Heart right ventricle (tissue), 16 donors: ENCODE results near the gene R3HDM1. TPM values are rescaled to one million over a fixed set of nuclear protein-coding genes. Genes with fewer than 3 reads are reported as not detected.
A peak's percentile ranks its signal among the peaks of the same experiment; 100 is the strongest.

Experiments used
- ATAC-seq, 8 donors: fragments of 200-7000 bp; cut with Tn5 transposase; one replicate each; pipeline ENCODE4 v1.9.1; 2020; ENCODE audit warnings: mild to moderate bottlenecking in 8 of 8, moderate library complexity in 8 of 8, moderate number of reproducible peaks in 1 of 8
- DNase-seq, 2 donors: peaks; one replicate each; pipeline ENCODE4 v3.0.0-alpha.2; 2020
- H3K27ac ChIP-seq, 10 donors: fragments of 200-600 bp; sonication (generic) in 2 of 10; one replicate each; pipeline versions ENCODE4 v1.5.0 to v1.8.0; 2020 to 2022; ENCODE audit warnings: mild to moderate bottlenecking in 3 of 10
- H3K27me3 ChIP-seq, 7 donors: fragments of 200-600 bp; one replicate each; pipeline ENCODE4 v1.8.0; 2021 to 2022; ENCODE audit warnings: mild to moderate bottlenecking in 2 of 7
- H3K36me3 ChIP-seq, 9 donors: fragments of 200-600 bp; sonication (generic) in 1 of 9; one replicate each; pipeline versions ENCODE4 v1.5.0 to v1.8.0; 2020 to 2022; ENCODE audit warnings: mild to moderate bottlenecking in 2 of 9
- H3K4me1 ChIP-seq, 9 donors: fragments of 200-600 bp; sonication (generic) in 1 of 9; one replicate each; pipeline versions ENCODE4 v1.5.0 to v1.8.0; 2020 to 2022; ENCODE audit warnings: mild to moderate bottlenecking in 4 of 9
- H3K4me3 ChIP-seq, 10 donors: fragments of 200-600 bp; sonication (generic) in 2 of 10; one replicate each; pipeline versions ENCODE4 v1.5.0 to v1.8.0; 2020 to 2022; ENCODE audit warnings: mild to moderate bottlenecking in 7 of 10, moderate library complexity in 2 of 10
- H3K9me3 ChIP-seq, 11 donors: fragments of 200-600 bp in 10 of 11; sonication (generic) in 2 of 11; one replicate each; pipeline versions ENCODE4 v1.5.0 to v1.8.0; 2013 to 2022; ENCODE audit warnings: mild to moderate bottlenecking in 2 of 11, control low read depth in 1 of 11, moderate library complexity in 1 of 11
- CTCF ChIP-seq, 9 donors: fragments of 200-600 bp; sonication (generic) in 2 of 9; IDR thresholded peaks; one replicate each; pipeline versions ENCODE4 v1.5.0 to v1.8.0; 2021 to 2022; ENCODE audit warnings: antibody characterized with exemption in 9 of 9, mild to moderate bottlenecking in 5 of 9, moderate library complexity in 1 of 9
- WGBS, 2 donors: extraction: QIAGEN DNeasy Blood & Tissue Kit; methylation state at CpG; one replicate each; pipeline ENCODE4 v1.1.7; 2013; ENCODE audit warnings: inconsistent platforms in 1 of 2; 5-methylcytosine and 5-hydroxymethylcytosine counted together
- intact Hi-C, 10 donors: fragments of 100-400 bp; cut with DNase I; formaldehyde crosslinking; loops; one replicate each; pipeline versions ENCODE4 v1.11.1 to v1.14.2; 2022
- polyA plus RNA-seq, 2 donors: library from polyadenylated mRNA; stranded (reverse); fragments of 200-250 nt; gene quantifications; one replicate each; pipeline ENCODE4 v1.2.3, GENCODE V29; 2013
- total RNA-seq, 10 donors: library from RNA; stranded (reverse); fragmentation: NEBNext Ultra II Directional in 3 of 10; extraction: Animal tissue kit (Norgen Biotek cat#: 25700) in 3 of 10; gene quantifications; one replicate each; pipeline versions ENCODE4 v1.2.1 to v1.2.4, GENCODE V29; 2021 to 2023
- donor health status: Arrhythmogenic right ventricular cardiomyopathy.
- donor health status: ischemic (EF 13 %, LVEDD 7.1; RV severe dilation, severe dysfunction).
- donor health status: healthy with polysubstance abuse.
- donor health status: DM: no; HTN: yes; CAD: no.
- donor health status: DM: no; HTN: no; CAD: no.
- donor health status: ischemic (EF 25% LVEDD 6.9; RV normal size, moderate dysfunction).
- donor health status: ischemic (EF 25% LVEDD 5.7; RV mildly dilated, moderate dysfunction).
- donor health status: healthy.
- donor health status: DM: yes; HTN: yes; CAD: no.
- donor health status: Ischemic cardiomyopathy.
- donor health status: ischemic (EF 35%, LVEDD 5.7; RV mildly dilated, moderate dysfunction).
- donor health status: nonischemic (EF 11% LVEDD 7.7; RV severe dilation, severe dysfunction).
- donor health status: DM: yes; HTN: yes; CAD: no.
- donor health status: PGD.
- donor health status: ischemic (EF 29% LVEDD 5.4; RV normal size, mild dysfunction).
- donor health status: nonischemic (EF 23%, LVEDD 6.1; RV moderate dilation, normal function).

R3HDM1 gene
- total and polyA plus RNA-seq, 12 donors: 6.1 to 22.2 (median 17.5) TPM

DNA sequence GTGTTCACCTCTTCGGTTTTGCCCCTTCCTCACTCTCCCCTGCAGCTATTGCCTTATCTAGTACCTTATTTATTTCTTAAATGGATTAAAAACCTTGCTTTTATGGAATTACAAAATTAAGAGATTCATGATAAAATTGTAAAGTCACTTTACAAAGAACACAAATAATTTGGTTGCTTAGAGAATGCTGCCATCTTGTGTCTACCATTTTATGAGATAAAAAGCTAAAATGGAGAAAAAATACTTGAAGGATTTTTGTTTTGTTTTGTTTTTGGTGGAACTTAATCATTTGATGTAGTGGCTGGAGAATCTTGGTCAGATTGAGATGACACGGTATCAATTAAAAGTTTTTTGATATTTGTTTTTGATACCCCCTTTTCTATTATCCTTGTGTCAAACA lies 69.6 kb downstream of the R3HDM1 start:
- no peak overlapping the region for H3K4me3 ChIP-seq
- WGBS, 2 donors: 91% methylated on average over 2 of the region's 2 CpGs
- no peaks in the 10 kb centered on the region for H3K27me3 ChIP-seq
- intact Hi-C loops: loop anchor here in 1 of 10 donors (10.0 kb wide), 1 partner anchor 126 kb away; no protein-coding TSS in a partner anchor
- H3K27ac ChIP-seq: no peak overlapping the region
- TF ChIP-seq CTCF (IDR thresholded peaks at IDR 0.05): peak in 5 of 9 donors; percentile 26 to 41 (median 37)
- no peaks in the 10 kb centered on the region for H3K9me3 ChIP-seq
- no peaks in the 10 kb centered on the region for H3K4me1 ChIP-seq
- H3K36me3 ChIP-seq: peaks cover 0 to 37% (median 12%) of the 10 kb centered on the region in 9 donors
- DNase-seq (no peak), ATAC-seq (no peak)

DNA sequence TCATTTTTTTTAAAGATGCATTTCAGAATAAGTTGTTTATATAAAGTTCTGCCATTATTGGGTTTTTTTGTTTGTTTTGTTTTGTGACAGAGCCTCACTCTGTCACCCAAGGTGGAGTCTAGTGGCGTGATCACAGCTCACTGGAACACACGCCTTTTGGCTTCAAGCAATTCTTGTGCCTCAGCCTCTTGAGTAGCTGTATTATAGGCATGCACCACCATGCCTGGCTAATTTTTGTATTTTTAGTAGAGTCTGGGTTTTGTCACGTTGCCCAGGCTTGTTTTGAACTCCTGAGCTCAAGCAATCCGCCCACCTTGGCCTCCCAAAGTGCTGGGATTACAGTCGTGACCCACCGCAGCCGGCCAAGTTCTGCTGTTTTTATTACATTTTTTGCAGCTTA lies 72.3 kb downstream of the R3HDM1 start:
- no peak overlapping the region for H3K27ac ChIP-seq
- 86 to 91% methylated on average over 7 of the region's 7 CpGs for WGBS, 2 donors
- TF ChIP-seq CTCF (IDR thresholded peaks at IDR 0.05): no peak

DNA sequence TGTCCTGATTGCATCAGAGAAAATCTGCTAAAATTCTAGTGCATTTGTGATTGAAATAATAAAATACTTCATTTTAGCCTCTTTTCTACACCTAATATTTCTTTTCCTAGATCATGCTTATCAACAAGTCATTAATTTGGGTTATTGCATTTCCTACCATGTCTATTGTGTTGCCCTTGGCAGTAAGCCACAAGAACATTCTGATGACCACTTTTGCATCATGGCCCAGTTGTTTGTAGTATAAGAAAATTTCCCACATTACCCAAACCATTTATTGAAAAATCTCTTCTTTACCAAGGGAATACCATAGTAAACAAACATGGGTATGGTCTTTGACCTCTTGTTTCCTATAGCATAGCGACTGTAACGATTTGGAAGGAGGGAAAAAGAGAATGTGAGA lies 76.3 kb downstream of the R3HDM1 start:
- intact Hi-C loops: loop anchor here in 1 of 10 donors (10.0 kb wide), 1 partner anchor 133 kb away; no protein-coding TSS in a partner anchor
- TF ChIP-seq CTCF (IDR thresholded peaks at IDR 0.05): no peak
- no peaks in the 10 kb centered on the region for H3K27me3 ChIP-seq
- DNase-seq (no peak), ATAC-seq (no peak)
- WGBS, 2 donors: 89 to 95% methylated on average over 2 of the region's 2 CpGs
- H3K27ac ChIP-seq: no peak overlapping the region
- no peaks in the 10 kb centered on the region for H3K4me1 ChIP-seq
- no peak overlapping the region for H3K4me3 ChIP-seq
- peaks cover 0 to 59% (median 10%) of the 10 kb centered on the region in 9 donors for H3K36me3 ChIP-seq
- H3K9me3 ChIP-seq: no peaks in the 10 kb centered on the region

More for the DNA sequence above, 72.3 kb downstream of the R3HDM1 start:
- H3K27me3 ChIP-seq: no peaks in the 10 kb centered on the region
- ATAC-seq (no peak), DNase-seq (no peak)
- intact Hi-C loops: loop anchor here in 1 of 10 donors (10.0 kb wide), 1 partner anchor 129 kb away; no protein-coding TSS in a partner anchor
- no peak overlapping the region for H3K4me3 ChIP-seq
- no peaks in the 10 kb centered on the region for H3K9me3 ChIP-seq
- H3K36me3 ChIP-seq: peaks cover 0 to 46% (median 12%) of the 10 kb centered on the region in 9 donors
- no peaks in the 10 kb centered on the region for H3K4me1 ChIP-seq

- no peak for ATAC-seq
- DNase-seq: no peak
- intact Hi-C loops: no loop called here
- Histone ChIP-seq H3K9me3 (no peaks in the 10 kb centered on the region), H3K27ac (no peak overlapping the region), H3K36me3 (peaks cover 0 to 18% (median 0%) of the 10 kb centered on the region in 9 donors), H3K4me3 (no peak overlapping the region), H3K27me3 (no peaks in the 10 kb centered on the region), H3K4me1 (no peaks in the 10 kb centered on the region)
- no peak for TF ChIP-seq CTCF (IDR thresholded peaks at IDR 0.05)
- 96 to 97% methylated on average over 2 of the region's 2 CpGs for WGBS, 2 donors
Measured at GRCh38 chr2:135612319-135612718, 81.0 kb downstream of the R3HDM1 start.
